ENCODE results near the gene XAGE1B. TPM values are rescaled to one million over a fixed set of nuclear protein-coding genes. Genes with fewer than 3 reads are reported as not detected.
"Not testable (repeated sequence)": the region's sequence is repeated elsewhere in the genome, so short reads cannot be mapped to it uniquely, and the experiment has no call there.

The XAGE1B gene
- total and polyA plus RNA-seq, 4 donors = not detected

DNA sequence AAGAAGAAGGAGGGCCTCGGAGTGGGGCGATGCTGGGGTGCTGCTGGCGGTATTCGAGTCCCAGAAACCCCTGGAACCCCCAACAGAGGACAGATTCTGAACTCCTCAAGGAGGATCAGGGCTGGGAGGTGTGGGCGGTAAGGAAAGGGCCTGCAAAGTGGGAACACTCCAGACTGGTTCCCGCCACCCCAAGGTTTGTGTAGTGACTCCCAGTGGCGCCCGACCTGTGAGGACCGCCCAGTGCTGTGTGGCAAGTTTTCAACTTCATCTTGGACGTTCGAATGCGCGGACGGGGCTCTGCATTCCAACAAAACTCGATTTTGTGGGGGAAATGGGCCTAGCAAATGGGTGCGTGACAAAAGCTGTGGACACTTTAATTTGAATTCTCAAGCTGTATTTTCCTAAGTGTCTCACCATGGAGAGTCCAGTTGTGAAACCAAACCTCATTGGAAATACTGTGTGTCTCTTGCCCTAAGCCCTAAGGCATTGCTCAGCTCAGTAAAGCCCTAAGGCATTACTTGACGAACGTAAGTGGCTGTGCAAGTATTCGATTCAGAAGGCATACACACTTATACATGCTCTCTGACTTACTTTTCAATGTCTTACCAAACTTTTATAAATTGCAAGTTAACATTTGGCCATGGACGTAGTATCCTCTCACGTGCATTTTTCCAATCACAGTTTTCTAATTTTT, 27.4 kb upstream of the XAGE1B start:
- no peak overlapping the region for H3K9ac ChIP-seq (ENCODE audit: low read depth in 1 of 2, low read length in 2 of 2)
- H3K4me3 ChIP-seq (ENCODE audit: low read depth in 1 of 3, low read length in 3 of 3) = no peak overlapping the region
- peaks cover 0 to 9% (median 3%) of the 10 kb centered on the region in 4 donors for H3K4me1 ChIP-seq (ENCODE audit: control insufficient read depth in 4 of 4, insufficient read depth in 4 of 4, low read length in 3 of 4)
- WGBS = 87% methylated on average over 21 of the region's 21 CpGs
- DNase-seq (ENCODE audit: low spot score) = no peak
- H3K27me3 ChIP-seq (ENCODE audit: control insufficient read depth in 4 of 4, insufficient read depth in 4 of 4, low read length in 3 of 4) = no peaks in the 10 kb centered on the region
- TF ChIP-seq JUND (IDR thresholded peaks at IDR 0.05) = no peak
- TF ChIP-seq, protein P1, sequence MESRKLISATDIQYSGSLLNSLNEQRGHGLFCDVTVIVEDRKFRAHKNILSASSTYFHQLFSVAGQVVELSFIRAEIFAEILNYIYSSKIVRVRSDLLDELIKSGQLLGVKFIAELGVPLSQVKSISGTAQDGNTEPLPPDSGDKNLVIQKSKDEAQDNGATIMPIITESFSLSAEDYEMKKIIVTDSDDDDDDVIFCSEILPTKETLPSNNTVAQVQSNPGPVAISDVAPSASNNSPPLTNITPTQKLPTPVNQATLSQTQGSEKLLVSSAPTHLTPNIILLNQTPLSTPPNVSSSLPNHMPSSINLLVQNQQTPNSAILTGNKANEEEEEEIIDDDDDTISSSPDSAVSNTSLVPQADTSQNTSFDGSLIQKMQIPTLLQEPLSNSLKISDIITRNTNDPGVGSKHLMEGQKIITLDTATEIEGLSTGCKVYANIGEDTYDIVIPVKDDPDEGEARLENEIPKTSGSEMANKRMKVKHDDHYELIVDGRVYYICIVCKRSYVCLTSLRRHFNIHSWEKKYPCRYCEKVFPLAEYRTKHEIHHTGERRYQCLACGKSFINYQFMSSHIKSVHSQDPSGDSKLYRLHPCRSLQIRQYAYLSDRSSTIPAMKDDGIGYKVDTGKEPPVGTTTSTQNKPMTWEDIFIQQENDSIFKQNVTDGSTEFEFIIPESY (IDR thresholded peaks at IDR 0.05) = no peak
- TF ChIP-seq HNF4A (conservative IDR thresholded peaks at IDR 0.05) = no peak
- no peak overlapping the region for H3K27ac ChIP-seq (ENCODE audit: low read depth in 1 of 2, low read length in 2 of 2)
- H3K9me3 ChIP-seq (ENCODE audit: control insufficient read depth in 4 of 4, low read length in 3 of 4) = no peaks in the 10 kb centered on the region
- H3K36me3 ChIP-seq (ENCODE audit: control insufficient read depth in 4 of 4, insufficient read depth in 3 of 4, low read depth in 1 of 4, low read length in 3 of 4) = no peaks in the 10 kb centered on the region

DNA sequence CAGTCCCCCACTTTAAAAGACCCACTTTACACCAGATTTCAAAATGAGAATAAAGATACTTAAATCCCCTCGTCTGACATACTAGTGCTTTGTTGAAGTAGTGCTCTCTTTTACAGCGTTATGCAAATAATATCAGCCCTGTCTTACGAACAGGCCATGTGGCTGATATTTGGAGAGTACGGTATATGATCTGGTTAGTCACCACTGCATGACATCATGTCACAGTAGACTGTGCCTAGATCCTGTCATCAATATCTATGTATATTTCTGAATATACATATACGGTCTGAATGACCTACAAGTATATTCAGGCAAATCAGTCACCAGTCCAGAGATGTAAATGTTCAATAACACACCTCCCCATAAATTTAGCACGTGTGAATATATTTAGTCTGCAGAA, 25.4 kb upstream of the XAGE1B start:
- Histone ChIP-seq H3K9me3 (ENCODE audit: control insufficient read depth in 4 of 4, low read length in 3 of 4) (no peaks in the 10 kb centered on the region), H3K9ac (ENCODE audit: low read depth in 1 of 2, low read length in 2 of 2) (no peak overlapping the region), H3K27me3 (ENCODE audit: control insufficient read depth in 4 of 4, insufficient read depth in 4 of 4, low read length in 3 of 4) (no peaks in the 10 kb centered on the region), H3K4me1 (ENCODE audit: control insufficient read depth in 4 of 4, insufficient read depth in 4 of 4, low read length in 3 of 4) (peaks cover 0 to 9% (median 3%) of the 10 kb centered on the region in 4 donors), H3K36me3 (ENCODE audit: control insufficient read depth in 4 of 4, insufficient read depth in 3 of 4, low read depth in 1 of 4, low read length in 3 of 4) (no peaks in the 10 kb centered on the region), H3K27ac (ENCODE audit: low read depth in 1 of 2, low read length in 2 of 2) (no peak overlapping the region), H3K4me3 (ENCODE audit: low read depth in 1 of 3, low read length in 3 of 3) (no peak overlapping the region)
- no peak for DNase-seq (ENCODE audit: low spot score)
- TF ChIP-seq, protein P2, sequence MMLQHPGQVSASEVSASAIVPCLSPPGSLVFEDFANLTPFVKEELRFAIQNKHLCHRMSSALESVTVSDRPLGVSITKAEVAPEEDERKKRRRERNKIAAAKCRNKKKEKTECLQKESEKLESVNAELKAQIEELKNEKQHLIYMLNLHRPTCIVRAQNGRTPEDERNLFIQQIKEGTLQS (IDR thresholded peaks at IDR 0.05) = no peak
- 89% methylated on average over 6 of the region's 6 CpGs for WGBS

DNA sequence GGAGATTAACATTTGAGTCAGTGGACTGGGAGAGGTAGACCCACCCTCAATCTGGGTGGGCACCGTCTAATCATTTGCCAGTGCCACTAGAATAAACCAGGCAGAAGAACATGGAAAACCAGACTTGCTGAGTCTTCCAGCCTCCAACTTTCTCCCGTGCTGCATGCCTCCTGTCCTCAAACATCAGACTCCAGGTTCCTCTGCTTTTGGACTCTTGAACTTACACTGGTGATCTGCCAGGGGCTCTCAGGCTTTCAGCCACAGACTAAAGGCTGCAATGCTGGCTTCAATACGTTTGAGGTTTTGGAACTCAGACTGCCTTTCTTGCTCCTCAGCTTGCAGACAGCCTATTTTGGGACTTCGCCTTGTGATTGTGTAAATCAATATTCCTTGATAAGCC, 24.2 kb upstream of the XAGE1B start:
- not testable (repeated sequence) for DNase-seq (ENCODE audit: low spot score)

DNA sequence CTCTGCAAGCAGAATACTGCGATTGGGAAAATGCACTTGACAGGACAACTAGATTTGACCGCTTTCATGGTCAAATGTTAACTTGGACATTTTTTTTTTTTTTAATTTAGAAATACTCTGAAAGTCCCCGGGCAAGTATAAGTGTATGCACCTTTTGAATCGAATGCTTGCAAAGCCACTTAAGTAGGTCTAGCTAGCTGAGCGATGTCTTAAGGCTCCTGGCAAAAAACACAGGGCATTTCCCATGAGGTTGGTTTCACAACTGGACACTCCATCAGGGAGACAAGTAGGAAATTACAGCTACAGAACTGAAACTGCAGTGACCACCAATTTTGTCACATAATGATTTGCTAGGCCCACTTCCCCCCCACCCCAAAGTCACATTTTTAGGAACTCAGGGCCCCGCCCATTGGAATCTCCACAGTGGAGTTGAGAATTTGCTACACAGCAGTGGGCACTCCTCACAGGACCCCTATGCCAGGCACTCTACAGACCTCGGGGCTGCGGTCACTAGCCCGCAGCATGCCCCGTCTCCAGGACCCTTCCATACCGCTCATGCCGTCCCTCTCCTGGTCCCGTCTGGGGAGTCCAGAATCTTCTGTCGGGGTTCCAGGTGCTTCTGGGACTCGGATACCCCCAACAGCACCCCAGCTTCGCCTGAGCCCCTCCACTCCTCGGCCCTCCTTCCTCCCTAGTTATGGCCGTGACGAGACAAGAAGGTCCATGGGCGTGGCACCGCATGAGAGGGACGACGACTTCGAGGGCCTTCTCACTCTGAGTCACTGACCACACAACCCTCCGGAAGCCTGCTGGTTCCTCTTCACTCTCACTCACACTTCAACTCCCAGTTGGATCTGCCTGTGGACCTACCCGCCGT, 515 bp downstream of the XAGE1B start:
- not testable (repeated sequence) for H3K4me3 ChIP-seq (ENCODE audit: low read depth in 1 of 3, low read length in 3 of 3); H3K9me3 ChIP-seq (ENCODE audit: control insufficient read depth in 4 of 4, low read length in 3 of 4); H3K36me3 ChIP-seq (ENCODE audit: control insufficient read depth in 4 of 4, insufficient read depth in 3 of 4, low read depth in 1 of 4, low read length in 3 of 4); H3K9ac ChIP-seq (ENCODE audit: low read depth in 1 of 2, low read length in 2 of 2); H3K4me1 ChIP-seq (ENCODE audit: control insufficient read depth in 4 of 4, insufficient read depth in 4 of 4, low read length in 3 of 4); DNase-seq (ENCODE audit: low spot score); H3K27me3 ChIP-seq (ENCODE audit: control insufficient read depth in 4 of 4, insufficient read depth in 4 of 4, low read length in 3 of 4); H3K27ac ChIP-seq (ENCODE audit: low read depth in 1 of 2, low read length in 2 of 2)
- no CpG with 5 or more reads among the region's 27 CpGs for WGBS

More for the DNA sequence above, 24.2 kb upstream of the XAGE1B start:
- TF ChIP-seq HNF4A (conservative IDR thresholded peaks at IDR 0.05) = peak; percentile 20 to 28
- not testable (repeated sequence) for H3K9me3 ChIP-seq (ENCODE audit: control insufficient read depth in 4 of 4, low read length in 3 of 4); H3K27me3 ChIP-seq (ENCODE audit: control insufficient read depth in 4 of 4, insufficient read depth in 4 of 4, low read length in 3 of 4); H3K4me1 ChIP-seq (ENCODE audit: control insufficient read depth in 4 of 4, insufficient read depth in 4 of 4, low read length in 3 of 4); H3K4me3 ChIP-seq (ENCODE audit: low read depth in 1 of 3, low read length in 3 of 3); H3K36me3 ChIP-seq (ENCODE audit: control insufficient read depth in 4 of 4, insufficient read depth in 3 of 4, low read depth in 1 of 4, low read length in 3 of 4); H3K9ac ChIP-seq (ENCODE audit: low read depth in 1 of 2, low read length in 2 of 2); H3K27ac ChIP-seq (ENCODE audit: low read depth in 1 of 2, low read length in 2 of 2)
- WGBS = 50% methylated on average over 4 of the region's 4 CpGs

DNA sequence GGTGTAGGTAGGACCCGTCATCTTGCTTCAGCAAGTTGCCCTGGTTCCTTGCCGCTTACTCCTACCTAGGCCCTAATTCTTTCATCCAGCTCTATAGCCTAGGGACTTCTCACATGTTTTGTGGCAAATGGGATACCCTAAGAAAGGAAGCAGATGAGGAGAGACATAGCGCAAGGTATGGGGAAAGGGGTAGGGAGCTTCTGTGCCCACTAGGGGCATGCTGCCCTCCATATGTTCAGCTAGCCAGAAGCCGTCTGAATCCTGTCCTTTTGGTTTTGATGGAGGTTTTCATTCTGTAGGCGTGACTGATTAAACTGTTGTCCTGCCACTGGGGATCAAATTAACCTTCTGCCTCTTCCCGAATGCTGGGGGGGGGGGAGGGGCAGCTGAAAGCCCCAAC, 5.7 kb downstream of the XAGE1B start:
- DNase-seq (ENCODE audit: low spot score); H3K27ac ChIP-seq (ENCODE audit: low read depth in 1 of 2, low read length in 2 of 2); H3K36me3 ChIP-seq (ENCODE audit: control insufficient read depth in 4 of 4, insufficient read depth in 3 of 4, low read depth in 1 of 4, low read length in 3 of 4); H3K27me3 ChIP-seq (ENCODE audit: control insufficient read depth in 4 of 4, insufficient read depth in 4 of 4, low read length in 3 of 4); H3K4me3 ChIP-seq (ENCODE audit: low read depth in 1 of 3, low read length in 3 of 3); H3K4me1 ChIP-seq (ENCODE audit: control insufficient read depth in 4 of 4, insufficient read depth in 4 of 4, low read length in 3 of 4); H3K9me3 ChIP-seq (ENCODE audit: control insufficient read depth in 4 of 4, low read length in 3 of 4); H3K9ac ChIP-seq (ENCODE audit: low read depth in 1 of 2, low read length in 2 of 2): not testable (repeated sequence)
- WGBS = no CpG with 5 or more reads among the region's 6 CpGs
